GM06990 (cell line): Measurements from ENCODE around the gene SLC22A1.

Experiments
- DNase-seq: peaks from one replicate; pipeline ENCODE4 v3.0.0-alpha.2; 2011; ENCODE audit not compliant: insufficient read length; ENCODE audit errors: extremely low read depth
- H3K27me3 ChIP-seq: replicated peaks from 2 replicates; pipeline ENCODE4 v1.6.0; 2011; ENCODE audit warnings: low read length; ENCODE audit not compliant: control insufficient read depth, insufficient read depth
- H3K36me3 ChIP-seq: 2 replicates; pipeline ENCODE4 v1.5.1; 2011; ENCODE audit warnings: low read length; ENCODE audit not compliant: control insufficient read depth, insufficient read depth
- H3K4me3 ChIP-seq: replicated peaks from 2 replicates; pipeline ENCODE4 v1.5.1; 2011; ENCODE audit warnings: low read depth, mild to moderate bottlenecking, control low read depth, low read length
- TF ChIP-seq, protein P1 (sequence below): IDR thresholded peaks from 2 replicates; pipeline ENCODE4 v1.5.1; 2011; ENCODE audit warnings: low read length, control low read depth, mild to moderate bottlenecking, inconsistent platforms; ENCODE audit not compliant: insufficient read depth, poor library complexity, severe bottlenecking

Gene SLC22A1

DNA sequence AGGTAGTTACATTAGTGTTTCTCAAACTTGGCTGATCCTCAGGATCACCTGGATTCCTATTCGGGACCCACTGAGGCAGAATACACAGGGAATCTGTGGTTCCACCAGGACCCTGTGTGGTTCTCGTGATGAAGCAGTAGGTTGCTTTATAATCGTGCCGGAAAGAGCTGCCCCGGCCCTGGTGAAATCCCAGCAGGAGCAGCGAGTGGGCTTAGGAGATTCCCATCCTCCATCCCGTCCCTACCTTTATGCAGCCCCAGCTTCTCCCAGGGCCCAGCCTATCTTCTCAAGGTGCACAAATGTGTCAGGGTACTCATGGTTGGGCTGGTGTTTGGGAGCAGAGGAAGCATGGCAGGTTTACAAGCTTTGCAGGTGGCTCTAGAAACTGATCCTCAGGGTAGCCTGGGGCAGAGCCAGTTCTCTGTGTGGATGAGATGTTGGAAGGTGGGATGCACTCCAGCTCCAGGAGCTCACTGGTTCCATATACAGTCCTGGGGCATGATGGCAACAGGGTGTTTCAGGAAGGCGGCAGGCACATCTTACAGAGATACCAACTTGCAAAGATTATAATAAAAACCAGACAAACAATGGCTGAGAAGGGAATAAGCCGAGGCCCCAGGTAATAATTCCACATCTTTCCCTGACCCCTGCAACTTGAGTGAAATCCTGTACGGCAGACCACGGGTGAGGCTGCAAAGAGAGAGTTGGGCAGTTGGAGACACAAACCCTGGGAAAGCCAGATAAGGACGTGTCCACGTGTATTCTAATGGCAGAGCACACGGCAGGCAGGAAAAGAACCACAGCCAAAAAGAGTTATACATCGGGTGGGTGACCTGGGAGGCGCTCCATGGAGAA lies 5.9 kb downstream of the SLC22A1 start:
- TF ChIP-seq, protein P1, sequence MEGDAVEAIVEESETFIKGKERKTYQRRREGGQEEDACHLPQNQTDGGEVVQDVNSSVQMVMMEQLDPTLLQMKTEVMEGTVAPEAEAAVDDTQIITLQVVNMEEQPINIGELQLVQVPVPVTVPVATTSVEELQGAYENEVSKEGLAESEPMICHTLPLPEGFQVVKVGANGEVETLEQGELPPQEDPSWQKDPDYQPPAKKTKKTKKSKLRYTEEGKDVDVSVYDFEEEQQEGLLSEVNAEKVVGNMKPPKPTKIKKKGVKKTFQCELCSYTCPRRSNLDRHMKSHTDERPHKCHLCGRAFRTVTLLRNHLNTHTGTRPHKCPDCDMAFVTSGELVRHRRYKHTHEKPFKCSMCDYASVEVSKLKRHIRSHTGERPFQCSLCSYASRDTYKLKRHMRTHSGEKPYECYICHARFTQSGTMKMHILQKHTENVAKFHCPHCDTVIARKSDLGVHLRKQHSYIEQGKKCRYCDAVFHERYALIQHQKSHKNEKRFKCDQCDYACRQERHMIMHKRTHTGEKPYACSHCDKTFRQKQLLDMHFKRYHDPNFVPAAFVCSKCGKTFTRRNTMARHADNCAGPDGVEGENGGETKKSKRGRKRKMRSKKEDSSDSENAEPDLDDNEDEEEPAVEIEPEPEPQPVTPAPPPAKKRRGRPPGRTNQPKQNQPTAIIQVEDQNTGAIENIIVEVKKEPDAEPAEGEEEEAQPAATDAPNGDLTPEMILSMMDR = no peak
- Histone ChIP-seq H3K27me3 (no peaks in the 10 kb centered on the region), H3K36me3 (no peaks in the 10 kb centered on the region; the same call in none of the 2 replicates), H3K4me3 (no peak overlapping the region)
- DNase-seq = no peak

DNA sequence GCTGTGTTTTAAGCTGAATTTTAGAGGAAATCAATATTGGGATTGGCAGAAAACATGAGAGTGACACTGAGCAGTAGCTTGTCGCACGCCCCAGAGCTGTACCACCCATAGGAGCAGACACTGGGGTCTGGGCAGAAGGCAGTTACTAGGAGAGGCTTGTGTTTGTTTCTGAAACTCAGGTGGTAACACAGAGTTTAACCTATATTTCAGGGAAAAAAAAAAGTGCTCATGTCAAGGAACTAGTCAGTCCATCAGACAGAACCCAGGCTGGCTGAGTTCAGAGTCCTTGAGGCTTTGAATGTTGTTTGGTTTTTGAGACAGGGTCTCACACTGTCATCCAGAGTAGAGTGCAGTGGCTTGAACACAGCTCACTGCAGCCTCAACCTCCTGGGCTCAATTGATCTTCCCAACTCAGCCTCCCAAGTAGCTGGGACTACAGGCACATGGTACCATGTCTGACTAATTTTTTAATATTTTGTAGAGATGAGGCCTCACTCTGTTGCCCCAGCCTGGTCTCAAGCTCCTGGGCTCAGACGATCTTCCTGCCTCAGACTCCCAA lies 6.6 kb downstream of the SLC22A1 start:
- no peak for DNase-seq
- no peaks in the 10 kb centered on the region; the same call in 1 of the 2 replicates for H3K36me3 ChIP-seq
- H3K27me3 ChIP-seq = no peaks in the 10 kb centered on the region
- TF ChIP-seq, protein P1 = no peak
- no peak overlapping the region for H3K4me3 ChIP-seq

DNA sequence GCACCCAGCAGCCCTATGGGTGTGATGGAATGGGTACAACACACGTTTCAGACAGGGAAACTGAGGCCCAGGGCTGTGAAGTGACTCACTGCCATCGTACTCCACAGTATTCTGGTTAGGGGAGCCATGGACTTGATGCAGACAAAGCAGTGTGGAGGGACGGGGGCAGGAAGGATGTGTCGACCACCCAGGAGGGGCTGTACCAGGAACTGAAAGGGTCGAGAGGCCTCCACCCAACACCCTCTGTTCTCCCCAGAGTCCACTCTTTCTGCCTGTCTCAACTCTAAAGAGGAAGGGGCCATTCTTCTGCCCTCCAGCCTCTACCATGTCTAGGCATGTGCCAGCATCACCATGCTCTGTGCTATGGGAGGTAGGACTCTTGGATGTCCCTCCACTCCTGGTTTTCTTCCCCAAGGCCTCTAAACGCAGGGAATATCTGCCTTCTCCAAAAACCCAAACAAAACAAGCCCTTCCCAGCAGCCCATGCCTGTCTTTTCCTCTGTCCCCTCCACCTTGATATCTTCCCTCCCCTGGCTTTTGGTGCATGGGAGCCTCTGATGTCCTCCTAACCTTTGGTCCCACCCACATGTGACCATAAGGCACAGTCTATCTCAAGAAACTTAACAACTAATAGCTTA lies 7.4 kb downstream of the SLC22A1 start:
- Histone ChIP-seq H3K4me3 (no peak overlapping the region), H3K27me3 (no peaks in the 10 kb centered on the region), H3K36me3 (no peaks in the 10 kb centered on the region; the same call in 1 of the 2 replicates)
- TF ChIP-seq, protein P1 = no peak
- DNase-seq = no peak

DNA sequence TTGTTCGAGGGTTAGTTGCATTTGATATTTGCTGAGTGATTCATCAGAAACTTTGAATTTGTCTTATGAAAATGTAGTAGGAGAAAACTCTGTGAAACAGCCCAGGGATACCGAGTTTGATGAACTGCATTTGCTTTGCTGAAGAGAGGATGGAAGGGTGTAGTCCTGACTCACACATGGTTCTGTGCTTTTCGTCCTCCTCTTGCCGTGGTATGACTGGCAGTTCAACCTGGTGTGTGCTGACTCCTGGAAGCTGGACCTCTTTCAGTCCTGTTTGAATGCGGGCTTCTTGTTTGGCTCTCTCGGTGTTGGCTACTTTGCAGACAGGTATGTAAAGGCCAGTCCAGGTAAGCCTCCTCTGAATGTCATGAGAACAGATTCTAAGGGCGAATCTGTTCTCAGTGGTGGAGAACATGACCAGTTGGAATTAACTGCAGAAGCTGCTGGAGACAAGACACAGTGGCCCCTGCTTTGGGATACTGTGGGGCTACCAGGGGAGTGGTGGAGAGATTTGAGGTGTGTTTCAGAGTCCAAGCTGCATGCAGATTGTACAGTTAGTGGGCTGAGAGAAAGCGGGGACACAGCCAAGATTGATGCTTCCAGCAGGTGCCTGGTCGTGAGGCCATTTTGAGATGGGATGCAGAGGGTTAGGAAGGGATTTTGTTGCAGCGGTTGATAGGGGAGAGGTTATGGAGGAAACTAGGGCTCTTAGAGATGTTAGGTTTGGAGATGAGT lies 8.4 kb downstream of the SLC22A1 start:
- H3K27me3 ChIP-seq = no peaks in the 10 kb centered on the region
- no peak for DNase-seq
- TF ChIP-seq, protein P1 = no peak
- no peaks in the 10 kb centered on the region; the same call in 1 of the 2 replicates for H3K36me3 ChIP-seq
- no peak overlapping the region for H3K4me3 ChIP-seq

DNA sequence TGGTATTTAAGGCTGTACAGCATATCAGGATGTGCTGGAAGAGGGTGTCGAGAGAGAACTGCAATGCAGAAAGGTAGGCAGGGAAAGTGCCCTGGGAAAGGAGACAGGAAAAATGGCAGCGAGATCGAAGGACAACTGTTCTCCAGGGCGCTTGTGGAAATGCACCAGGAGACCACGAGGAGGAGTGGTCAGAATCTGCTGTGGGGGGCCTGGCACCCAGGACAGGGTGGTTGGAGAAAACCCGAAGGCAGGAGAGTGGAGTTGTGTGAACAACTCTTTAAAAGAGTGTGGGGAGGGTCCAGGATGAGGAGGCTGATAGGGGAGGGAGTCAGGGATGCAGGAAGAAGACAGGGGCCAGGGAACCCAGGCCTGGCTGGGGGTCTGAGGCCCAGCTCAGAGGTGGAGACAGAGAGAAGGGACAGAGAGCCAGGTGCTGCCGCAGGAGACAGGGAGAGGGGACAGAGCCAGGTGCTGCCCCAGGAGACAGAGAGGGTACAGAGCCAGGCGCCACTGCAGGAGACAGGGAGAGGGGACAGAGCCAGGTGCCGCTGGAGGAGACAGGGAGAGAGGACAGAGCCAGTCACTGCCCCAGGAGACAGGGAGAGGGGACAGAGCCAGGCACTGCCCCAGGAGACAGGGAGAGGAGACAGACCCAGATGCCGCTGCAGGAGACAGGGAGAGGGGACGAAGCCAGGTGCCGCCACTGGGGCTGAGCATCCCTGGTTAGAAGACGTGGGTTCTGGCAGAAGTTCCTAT lies 9.3 kb downstream of the SLC22A1 start:
- no peak for DNase-seq
- no peak overlapping the region for H3K4me3 ChIP-seq
- no peaks in the 10 kb centered on the region; the same call in 1 of the 2 replicates for H3K36me3 ChIP-seq
- H3K27me3 ChIP-seq = no peaks in the 10 kb centered on the region
- TF ChIP-seq, protein P1 = no peak
